Astrocyte (in vitro differentiated cells and primary cell): ENCODE measurements around the gene FBXO11. TPM values are rescaled to one million over a fixed set of nuclear protein-coding genes. Genes with fewer than 3 reads are reported as not detected.

Experiments used
- DNase-seq: peaks from one replicate; pipeline ENCODE4 v3.0.0-alpha.2; 2010; ENCODE audit warnings: low read depth
- FAIRE-seq: peaks from 2 replicates; lab custom pipeline; 2011; peaks lifted over from hg19 to GRCh38; lab: Jason Lieb, UNC
- H2AFZ ChIP-seq: 2 replicates; pipeline ENCODE4 v1.6.0; 2012; ENCODE audit warnings: low read depth, low read length, inconsistent platforms
- H3K27ac ChIP-seq: 2 replicates; pipeline ENCODE4 v1.5.1; 2011; ENCODE audit warnings: low read depth, low read length, inconsistent platforms
- H3K27me3 ChIP-seq: 2 replicates; pipeline ENCODE4 v1.6.0; 2011; ENCODE audit warnings: low read length, inconsistent platforms; ENCODE audit not compliant: insufficient read depth
- H3K36me3 ChIP-seq: 2 replicates; pipeline ENCODE4 v1.5.1; 2011; ENCODE audit warnings: low read length, inconsistent platforms; ENCODE audit not compliant: insufficient read depth
- H3K4me1 ChIP-seq: 2 replicates; pipeline ENCODE4 v1.5.1; 2011; ENCODE audit warnings: low read length, inconsistent platforms; ENCODE audit not compliant: insufficient read depth
- H3K4me2 ChIP-seq: 2 replicates; pipeline ENCODE4 v1.6.0; 2012; ENCODE audit warnings: low read length, inconsistent platforms
- H3K4me3 ChIP-seq: 2 replicates; pipeline ENCODE4 v1.5.1; 2011; ENCODE audit warnings: low read depth, mild to moderate bottlenecking, low read length, inconsistent platforms; ENCODE audit not compliant: insufficient read depth
- H3K79me2 ChIP-seq: 2 replicates; pipeline ENCODE4 v1.6.0; 2012; ENCODE audit warnings: mild to moderate bottlenecking, low read length, inconsistent platforms; ENCODE audit not compliant: insufficient read depth
- H3K9ac ChIP-seq: 2 replicates; pipeline ENCODE4 v1.6.0; 2012; ENCODE audit warnings: mild to moderate bottlenecking, low read length, inconsistent platforms
- H3K9me3 ChIP-seq: 2 replicates; pipeline ENCODE4 v1.5.1; 2012; ENCODE audit warnings: low read depth, mild to moderate bottlenecking, low read length, inconsistent platforms; ENCODE audit not compliant: insufficient read depth
- H4K20me1 ChIP-seq: 2 replicates; pipeline ENCODE4 v1.6.0; 2012; ENCODE audit warnings: low read length, inconsistent platforms; ENCODE audit not compliant: insufficient read depth
- H3K27ac Mint-ChIP-seq: one replicate; pipeline ENCODE4 v1.8.0; 2021; ENCODE audit warnings: mild to moderate bottlenecking, mixed read lengths; ENCODE audit not compliant: unreplicated experiment
- H3K27me3 Mint-ChIP-seq: one replicate; pipeline ENCODE4 v1.8.0; 2021; ENCODE audit warnings: low read depth, mixed read lengths; ENCODE audit not compliant: unreplicated experiment
- H3K36me3 Mint-ChIP-seq: one replicate; pipeline ENCODE4 v1.8.0; 2021; ENCODE audit warnings: low read depth, mixed read lengths; ENCODE audit not compliant: unreplicated experiment
- H3K4me1 Mint-ChIP-seq: one replicate; pipeline ENCODE4 v1.8.0; 2021; ENCODE audit warnings: low read depth, mixed read lengths; ENCODE audit not compliant: unreplicated experiment
- H3K4me3 Mint-ChIP-seq: one replicate; pipeline ENCODE4 v1.8.0; 2021; ENCODE audit warnings: mild to moderate bottlenecking, moderate library complexity, mixed read lengths; ENCODE audit not compliant: unreplicated experiment
- H3K9me3 Mint-ChIP-seq: one replicate; pipeline ENCODE4 v1.8.0; 2021; ENCODE audit warnings: mild to moderate bottlenecking, mixed read lengths; ENCODE audit not compliant: unreplicated experiment
- CTCF ChIP-seq: IDR thresholded peaks from 2 replicates; pipeline ENCODE4 v1.5.1; 2011; ENCODE audit warnings: low read depth, mild to moderate bottlenecking, inconsistent platforms, low read length, moderate library complexity; ENCODE audit not compliant: insufficient read depth
- EZH2 ChIP-seq: IDR thresholded peaks from 2 replicates; pipeline ENCODE4 v1.6.1; 2012; ENCODE audit warnings: mild to moderate bottlenecking, low read length, inconsistent platforms; ENCODE audit not compliant: insufficient read depth
- total RNA-seq: library from RNA; stranded (reverse); gene quantifications from 2 replicates; pipeline ENCODE4 v1.2.1, GENCODE V29; 2021

Gene FBXO11
- total RNA-seq, 1 donor from 2014 or later = 70.8 TPM

DNA sequence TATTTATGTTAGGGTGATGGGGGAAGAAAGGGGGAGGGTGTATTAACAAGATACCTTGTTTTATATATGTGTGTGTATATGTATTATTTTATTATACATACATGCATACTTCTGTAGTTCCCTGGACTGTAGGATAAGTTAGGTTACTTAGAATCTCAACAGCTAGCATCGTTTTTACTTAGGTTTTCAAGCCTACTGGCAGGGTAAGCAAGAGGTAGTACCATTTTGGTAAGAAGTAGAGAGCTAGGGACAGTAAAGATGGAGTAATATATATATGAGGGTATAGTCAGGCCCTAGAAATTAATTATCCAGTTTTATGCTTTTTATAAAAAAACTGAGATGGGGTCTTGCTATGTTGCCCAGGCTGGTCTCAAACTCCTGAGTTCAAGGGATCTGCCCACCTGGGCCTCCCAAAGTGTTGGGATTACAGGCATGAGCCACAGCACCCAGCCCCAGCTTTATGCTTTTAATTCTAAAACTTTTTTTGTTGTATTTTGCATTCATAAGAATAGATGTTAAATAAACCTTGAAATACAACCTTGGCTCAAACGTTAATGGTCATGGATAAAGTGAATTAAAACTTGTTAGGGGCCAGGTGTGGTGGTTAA is 110.1 kb downstream of the FBXO11 start:
- peaks cover 43% of the 10 kb centered on the region for H3K36me3 ChIP-seq
- no peaks in the 10 kb centered on the region for H3K27me3 ChIP-seq
- no peak overlapping the region for H3K4me3 ChIP-seq
- H2AFZ ChIP-seq = no peak overlapping the region
- Mint-ChIP-seq H3K27ac (no peak overlapping the region), H3K36me3 (peaks cover 25% of the 10 kb centered on the region), H3K4me3 (no peak overlapping the region), H3K27me3 (no peaks in the 10 kb centered on the region), H3K9me3 (no peaks in the 10 kb centered on the region), H3K4me1 (no peaks in the 10 kb centered on the region)
- H3K4me1 ChIP-seq = no peaks in the 10 kb centered on the region
- TF ChIP-seq EZH2 (no peak), CTCF (no peak)
- H3K4me2 ChIP-seq = no peak overlapping the region
- no peaks in the 10 kb centered on the region for H3K9me3 ChIP-seq
- DNase-seq (no peak), FAIRE-seq (no peak)
- H3K79me2 ChIP-seq = peaks cover 68% of the 10 kb centered on the region
- H3K27ac ChIP-seq = no peak overlapping the region
- H4K20me1 ChIP-seq = peaks cover 34% of the 10 kb centered on the region
- H3K9ac ChIP-seq = no peak overlapping the region

DNA sequence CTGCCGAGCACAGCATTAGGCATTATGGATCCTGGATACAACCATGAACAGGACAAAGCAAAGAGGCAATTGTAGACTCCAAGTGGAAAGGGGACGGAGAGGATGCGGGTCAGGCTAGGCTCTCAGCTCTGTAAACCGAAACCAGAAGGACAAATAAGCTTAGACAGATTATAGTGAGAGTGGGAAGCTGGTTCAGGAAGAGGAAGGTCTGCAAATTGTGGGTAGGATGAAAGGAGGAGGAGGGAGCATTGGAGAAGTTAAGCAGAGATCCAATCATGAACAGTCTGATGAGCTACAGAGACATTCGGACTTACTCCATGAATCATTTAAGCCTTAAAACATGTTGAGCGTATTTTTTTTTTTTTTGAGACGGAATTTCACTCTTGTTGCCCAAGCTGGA is 120.3 kb downstream of the FBXO11 start:
- Histone ChIP-seq H3K4me1 (peaks cover 8% of the 10 kb centered on the region), H3K27me3 (no peaks in the 10 kb centered on the region), H3K9ac (no peak overlapping the region), H3K27ac (no peak overlapping the region), H3K79me2 (peaks cover 69% of the 10 kb centered on the region), H3K4me3 (no peak overlapping the region), H2AFZ (no peak overlapping the region), H3K36me3 (no peaks in the 10 kb centered on the region), H3K9me3 (no peaks in the 10 kb centered on the region), H3K4me2 (peak overlapping the region; percentile 46), H4K20me1 (peaks cover 43% of the 10 kb centered on the region)
- Mint-ChIP-seq H3K27me3 (no peaks in the 10 kb centered on the region), H3K27ac (no peak overlapping the region), H3K4me3 (peak overlapping the region; percentile 88), H3K4me1 (peaks cover 9% of the 10 kb centered on the region), H3K36me3 (no peaks in the 10 kb centered on the region), H3K9me3 (no peaks in the 10 kb centered on the region)
- FAIRE-seq (no peak), DNase-seq (no peak)
- TF ChIP-seq EZH2 = no peak
- TF ChIP-seq CTCF = no peak

GRCh38 chr2:47784352-47784851 is 121.9 kb downstream of the FBXO11 start:
- H3K27ac ChIP-seq = peak overlapping the region; percentile 47
- H3K36me3 Mint-ChIP-seq = no peaks in the 10 kb centered on the region
- no peak for TF ChIP-seq EZH2
- no peak for TF ChIP-seq CTCF
- H3K4me3 Mint-ChIP-seq = peak overlapping the region; percentile 88
- peak overlapping the region; percentile 74 for H3K4me3 ChIP-seq
- H3K36me3 ChIP-seq = no peaks in the 10 kb centered on the region
- peaks cover 9% of the 10 kb centered on the region for H3K4me1 Mint-ChIP-seq
- H3K27me3 Mint-ChIP-seq = no peaks in the 10 kb centered on the region
- peak overlapping the region; percentile 88 for H3K4me2 ChIP-seq
- H3K27ac Mint-ChIP-seq = peak overlapping the region; percentile 58
- peaks cover 40% of the 10 kb centered on the region for H4K20me1 ChIP-seq
- peak overlapping the region; percentile 95 for H3K9ac ChIP-seq
- no peak overlapping the region for H2AFZ ChIP-seq
- FAIRE-seq = no peak
- no peaks in the 10 kb centered on the region for H3K27me3 ChIP-seq
- H3K4me1 ChIP-seq = peaks cover 8% of the 10 kb centered on the region
- peaks cover 53% of the 10 kb centered on the region for H3K79me2 ChIP-seq
- peak; percentile 23 for DNase-seq
- H3K9me3 Mint-ChIP-seq = no peaks in the 10 kb centered on the region
- H3K9me3 ChIP-seq = no peaks in the 10 kb centered on the region
